ENCODE measurements around the gene ZNRD2.

ZNRD2 gene

GRCh38 chr11:65538232-65538914 is 31.9 kb upstream of the ZNRD2 start:
- no peak for DNase-seq

DNA sequence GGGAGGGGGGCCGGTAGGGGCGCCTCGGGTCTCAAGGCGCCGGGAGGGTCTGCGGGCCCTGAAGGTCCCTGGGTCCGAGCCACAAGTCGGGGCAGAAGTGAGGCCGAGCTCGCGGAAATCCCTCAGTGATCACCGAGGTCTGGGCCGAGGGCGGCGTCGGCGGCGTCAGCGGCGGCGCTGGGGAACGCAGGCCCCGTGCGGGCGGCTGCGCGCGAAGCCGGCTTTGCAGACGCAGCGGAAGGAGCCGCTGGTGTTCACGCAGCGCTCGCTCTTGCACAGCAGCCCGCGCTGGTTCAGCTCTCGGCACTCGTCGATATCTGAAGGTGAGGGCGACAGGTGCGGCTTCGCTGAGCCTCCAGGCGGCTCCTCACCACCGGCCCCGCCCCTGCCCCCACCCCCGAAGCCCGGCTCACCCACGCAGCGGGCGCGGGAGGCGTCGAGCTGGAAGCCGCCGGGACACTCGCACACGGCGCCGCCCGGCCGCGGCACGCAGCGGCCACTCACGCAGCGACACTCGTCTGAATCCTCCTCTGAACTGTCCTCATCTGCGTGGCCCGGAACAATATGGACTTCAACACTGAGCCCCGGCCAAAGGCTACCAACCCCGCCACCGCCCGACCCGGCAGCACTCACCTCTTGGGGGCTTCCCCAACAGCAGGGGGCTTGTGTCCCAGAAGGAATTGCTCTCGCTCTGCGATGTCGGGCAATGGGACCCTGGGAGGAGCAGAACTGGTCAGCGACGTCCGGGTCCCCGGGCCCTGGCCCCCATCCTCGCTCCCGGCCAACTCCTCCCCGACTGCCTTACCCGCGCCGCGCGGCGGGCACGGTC is 31.1 kb upstream of the ZNRD2 start:
- DNase-seq = no peak

GRCh38 chr11:65539744-65540289 is 30.5 kb upstream of the ZNRD2 start:
- peak in 1 of 3 experiments; percentile 54 for DNase-seq

- peak in 2 of 3 experiments; percentile 17 to 82 for DNase-seq
Observed at GRCh38 chr11:65540290-65541092, 29.8 kb upstream of the ZNRD2 start.

- no peak for DNase-seq
Observed at GRCh38 chr11:65541093-65541982, 28.9 kb upstream of the ZNRD2 start.

DNA sequence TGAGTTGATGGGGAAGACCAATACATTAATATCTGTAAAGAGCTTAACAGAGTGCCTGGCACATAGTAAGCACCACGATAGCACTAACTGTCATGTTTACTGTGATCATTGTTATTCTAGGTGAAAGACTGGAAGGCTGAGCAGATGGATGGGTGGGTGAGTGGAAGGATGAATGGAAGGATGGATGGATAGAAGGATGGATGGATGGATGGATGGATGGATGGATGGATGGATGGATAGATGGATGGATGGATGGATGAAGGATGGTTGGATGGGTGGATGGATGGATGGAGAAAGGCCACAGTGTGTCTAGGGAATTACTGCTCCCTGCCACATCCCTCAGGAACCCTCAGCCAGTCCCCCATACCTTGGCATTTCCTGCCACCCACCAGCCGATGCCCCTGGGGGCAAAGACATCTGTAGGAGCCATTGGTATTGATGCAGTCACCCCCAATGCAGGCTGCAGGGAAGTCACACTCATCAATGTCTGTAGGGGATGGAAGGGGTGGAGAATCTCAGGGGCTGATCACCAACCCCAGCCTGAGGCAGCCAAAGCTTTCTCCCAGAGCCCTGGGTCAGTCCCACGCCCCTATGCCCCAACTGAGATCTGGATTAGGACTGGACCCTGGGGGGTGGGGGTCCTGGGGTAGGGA is 27.4 kb upstream of the ZNRD2 start:
- DNase-seq = no peak

DNA sequence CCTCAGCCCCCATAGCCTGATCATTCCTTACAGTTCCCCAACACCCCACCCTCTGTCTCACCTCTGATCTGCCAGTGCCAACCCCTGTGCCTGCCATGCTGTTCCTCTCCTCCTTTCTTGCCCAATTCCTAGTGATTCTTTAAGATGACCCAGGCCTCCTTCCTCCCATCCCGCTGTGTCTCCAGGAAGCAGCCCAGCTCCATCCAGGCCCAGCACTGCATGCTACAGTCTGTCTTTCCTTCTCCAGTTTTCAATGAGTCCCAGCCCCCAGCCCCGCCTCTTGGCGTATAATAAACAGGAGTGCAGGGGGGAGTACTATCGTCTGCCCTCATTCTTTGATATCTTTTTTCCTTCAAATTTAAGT is 24.4 kb upstream of the ZNRD2 start:
- no peak for DNase-seq

DNA sequence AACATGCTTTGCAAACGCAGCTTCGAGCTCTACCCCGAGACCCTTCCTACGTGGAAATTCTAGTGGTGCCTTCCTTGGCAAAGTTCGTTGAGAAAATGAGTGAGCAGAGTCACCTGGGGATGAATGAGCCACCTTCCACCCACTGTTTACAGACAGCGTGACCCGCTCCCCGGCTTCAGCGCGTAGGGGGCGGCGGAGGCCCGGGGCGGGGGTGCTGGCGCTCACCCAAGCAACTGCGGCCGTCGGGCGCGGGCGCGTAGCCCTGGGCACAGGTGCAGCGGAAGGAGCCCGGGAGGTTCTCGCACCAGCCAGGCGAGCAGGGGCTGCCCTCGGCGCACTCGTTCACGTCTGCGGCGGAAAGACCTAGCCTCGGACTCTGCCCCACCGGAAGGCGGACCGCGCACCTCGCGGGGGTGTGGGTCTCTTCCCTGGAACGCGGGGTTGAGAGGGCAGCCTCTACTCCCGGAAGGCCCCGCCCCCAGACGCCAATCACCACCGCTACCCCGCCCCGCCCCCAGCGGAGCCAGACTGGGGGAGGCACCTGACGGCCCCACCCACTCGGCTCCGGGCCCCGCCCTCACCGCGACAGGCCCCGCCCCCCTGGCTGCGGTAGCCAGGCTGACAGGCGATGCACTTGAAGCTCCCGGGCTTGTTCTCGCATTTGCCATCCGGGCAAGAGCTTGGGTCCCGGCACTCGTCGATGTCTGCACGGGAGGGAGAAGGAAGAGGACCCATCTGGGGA is 23.9 kb upstream of the ZNRD2 start:
- DNase-seq = peak; percentile 89 to 95 (median 93)

- no peak for DNase-seq
Observed at GRCh38 chr11:65547446-65548125, 22.7 kb upstream of the ZNRD2 start.

DNA sequence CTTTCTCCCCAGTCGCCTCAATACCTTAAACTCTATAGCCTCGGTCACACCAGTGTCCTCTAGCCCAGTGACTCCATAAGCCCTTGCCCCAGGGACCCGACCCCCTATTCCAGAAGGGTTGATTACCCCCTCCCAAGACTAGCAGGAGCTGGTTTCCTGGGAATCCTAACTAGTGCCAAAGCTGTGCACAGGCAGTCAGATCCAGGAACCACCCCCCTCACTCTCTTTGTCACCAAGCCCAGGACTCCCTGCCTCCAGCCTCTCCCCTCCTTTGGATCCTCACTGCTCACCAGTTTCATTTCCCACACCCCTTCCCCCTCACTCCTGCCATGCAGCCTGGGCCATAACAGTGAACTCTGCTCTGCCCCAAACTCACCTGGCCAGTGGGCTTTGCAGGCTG is 21.9 kb upstream of the ZNRD2 start:
- DNase-seq = no peak

GRCh38 chr11:65549096-65549495 is 21.2 kb upstream of the ZNRD2 start:
- DNase-seq = no peak

- DNase-seq = peak; percentile 54 to 93 (median 80)
Observed at GRCh38 chr11:65551572-65552387, 18.5 kb upstream of the ZNRD2 start.

GRCh38 chr11:65552388-65552951 is 17.8 kb upstream of the ZNRD2 start:
- DNase-seq = peak; percentile 7 to 67 (median 65)

- peak; percentile 54 to 93 (median 92) for DNase-seq
Observed at GRCh38 chr11:65553301-65554001, 16.8 kb upstream of the ZNRD2 start.

- DNase-seq = peak in 2 of 3 experiments; percentile 41 to 52
Observed at GRCh38 chr11:65554057-65554818, 16.0 kb upstream of the ZNRD2 start.

DNA sequence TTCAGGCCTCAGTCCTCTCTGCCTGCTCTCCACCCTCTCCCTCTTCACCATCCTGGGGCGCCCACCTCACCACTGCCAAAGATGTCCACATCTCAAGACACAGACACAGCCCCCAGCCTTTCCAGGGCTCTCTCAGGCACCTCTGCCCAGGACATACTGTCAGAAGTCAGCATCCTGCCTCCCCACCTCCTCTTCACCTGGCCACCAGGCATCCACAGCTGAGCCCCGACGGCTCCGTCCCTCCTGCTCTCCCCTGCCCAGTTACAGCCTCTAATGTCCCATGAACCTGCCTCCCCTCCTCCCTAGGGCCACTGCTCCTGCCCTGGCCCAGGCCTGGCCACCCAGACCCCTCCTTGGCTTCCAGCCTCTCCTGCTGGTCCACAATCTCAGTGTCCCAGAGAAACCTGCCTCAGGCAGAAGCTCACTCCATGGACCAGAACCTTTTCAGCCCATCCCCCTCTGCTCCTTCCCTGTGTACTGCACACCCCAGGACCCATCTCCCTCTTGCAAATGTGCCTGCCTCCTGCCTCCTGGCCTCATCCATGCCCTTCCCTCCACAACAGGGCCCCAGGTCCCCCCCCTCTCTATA is 15.3 kb upstream of the ZNRD2 start:
- no peak for DNase-seq

- no peak for DNase-seq
Observed at GRCh38 chr11:65555693-65556231, 14.5 kb upstream of the ZNRD2 start.

Measured in NCI-H1417 (cell line).